ENCODE results near the gene TBC1D22A.

The TBC1D22A gene

DNA sequence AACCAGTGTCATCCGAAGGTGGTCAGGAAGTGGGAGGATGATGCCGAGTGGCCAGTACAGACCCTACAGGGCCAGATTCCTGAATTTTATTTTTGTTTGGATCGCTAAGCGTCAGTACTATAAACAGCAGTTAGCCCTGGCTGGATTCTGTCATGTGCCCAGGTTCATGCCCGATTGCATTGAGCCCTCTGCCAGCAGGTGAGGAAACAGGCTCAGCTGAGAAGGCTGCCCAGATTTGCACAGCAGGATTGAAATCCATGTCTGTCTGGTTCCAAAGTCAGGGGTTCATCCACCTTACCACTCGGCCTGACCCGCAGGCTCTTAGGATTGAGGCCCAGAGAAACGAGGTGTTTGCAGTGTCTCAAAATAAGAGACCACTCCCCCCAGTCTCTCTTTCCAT lies 9.1 kb upstream of the TBC1D22A start:
- DNase-seq: no peak

DNA sequence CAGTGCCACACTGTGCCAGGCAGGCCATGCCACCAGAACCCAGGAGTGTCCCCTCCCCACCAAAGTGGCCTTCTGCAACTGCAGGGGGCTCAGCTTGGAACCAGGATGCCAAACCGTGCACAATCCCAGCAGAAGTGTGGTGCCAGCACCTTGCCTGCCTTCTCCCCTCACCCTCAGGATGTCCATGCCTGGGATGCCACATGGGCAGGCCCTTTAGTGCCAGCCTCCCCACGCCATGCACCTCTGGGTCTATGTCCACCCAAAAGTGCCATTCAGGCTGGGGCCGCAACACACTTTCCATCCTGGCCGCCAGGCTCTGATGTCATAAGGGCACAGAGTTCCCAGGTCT lies 8.7 kb upstream of the TBC1D22A start:
- no peak for DNase-seq

DNA sequence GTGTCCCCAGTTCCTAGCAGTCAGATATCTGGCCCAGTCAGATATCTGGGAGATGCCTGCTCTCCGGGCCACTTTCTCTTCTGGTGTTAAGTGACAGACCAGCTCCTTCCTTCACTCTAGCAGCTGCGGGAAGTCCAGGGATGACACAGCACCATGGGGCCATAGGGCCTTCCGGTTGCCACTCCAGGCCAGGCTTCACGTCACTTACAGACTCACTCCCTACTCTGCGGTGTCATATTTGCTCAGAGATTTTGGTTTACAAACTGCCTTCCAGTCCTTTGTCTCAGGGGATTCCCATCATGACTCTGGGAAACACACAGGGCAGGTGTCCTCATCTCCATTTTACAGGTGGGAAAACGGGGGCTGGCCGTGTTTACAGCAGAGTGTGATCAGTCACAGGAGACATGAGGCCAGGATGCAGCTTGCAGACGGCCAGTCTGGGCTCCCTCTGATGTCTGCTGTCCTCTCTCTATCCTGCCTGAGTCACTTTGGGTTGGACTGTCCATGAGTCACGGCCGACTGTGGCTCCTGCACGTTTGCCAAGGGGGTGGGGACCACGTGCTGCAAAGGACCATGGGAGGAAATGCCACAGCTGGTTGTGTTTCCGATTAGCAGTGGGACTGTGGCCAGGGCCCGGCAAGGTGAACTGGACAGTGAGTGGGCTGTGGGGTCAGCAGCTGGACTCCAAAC lies 8.2 kb upstream of the TBC1D22A start:
- peak; percentile 98 for DNase-seq

DNA sequence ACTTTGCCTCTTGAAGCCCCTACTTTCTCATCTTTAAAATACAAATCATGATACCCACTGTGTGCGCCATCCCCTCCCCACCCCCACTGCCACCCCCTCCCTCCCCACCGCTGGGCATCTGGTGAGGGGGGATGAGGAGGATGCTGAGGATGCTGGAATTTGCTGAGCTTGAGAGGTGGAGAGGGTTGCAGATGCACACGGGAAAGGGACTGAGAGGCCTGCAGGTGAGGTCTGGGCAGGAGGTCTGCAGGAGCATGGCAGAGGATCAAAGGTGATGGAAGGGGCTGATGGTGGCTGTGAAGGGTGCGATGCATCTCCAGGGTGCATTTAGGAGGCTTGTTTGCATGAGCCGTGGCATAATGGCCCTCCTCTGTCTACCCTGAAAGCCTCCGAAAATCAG lies 7.6 kb upstream of the TBC1D22A start:
- DNase-seq: no peak

DNA sequence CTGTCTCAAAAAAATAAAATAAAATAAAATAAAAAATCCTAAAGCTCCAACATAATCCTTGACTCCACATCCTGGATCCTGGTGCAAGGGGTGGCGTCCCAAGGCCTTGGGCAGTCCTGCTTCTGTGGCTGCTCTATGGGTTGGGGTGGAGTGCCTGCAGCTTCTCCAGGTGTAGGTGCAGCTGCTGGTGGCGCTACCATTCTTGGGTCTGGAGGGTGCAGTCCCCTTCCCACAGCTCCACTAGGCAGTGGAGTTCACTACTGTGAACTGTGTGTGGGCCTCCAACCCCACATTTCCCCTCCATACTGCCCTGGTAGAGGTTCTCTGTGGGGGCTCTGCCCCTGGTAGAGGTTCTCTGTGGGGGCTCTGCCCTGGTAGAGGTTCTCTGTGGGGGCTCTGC lies 6.9 kb upstream of the TBC1D22A start:
- DNase-seq: no peak

DNA sequence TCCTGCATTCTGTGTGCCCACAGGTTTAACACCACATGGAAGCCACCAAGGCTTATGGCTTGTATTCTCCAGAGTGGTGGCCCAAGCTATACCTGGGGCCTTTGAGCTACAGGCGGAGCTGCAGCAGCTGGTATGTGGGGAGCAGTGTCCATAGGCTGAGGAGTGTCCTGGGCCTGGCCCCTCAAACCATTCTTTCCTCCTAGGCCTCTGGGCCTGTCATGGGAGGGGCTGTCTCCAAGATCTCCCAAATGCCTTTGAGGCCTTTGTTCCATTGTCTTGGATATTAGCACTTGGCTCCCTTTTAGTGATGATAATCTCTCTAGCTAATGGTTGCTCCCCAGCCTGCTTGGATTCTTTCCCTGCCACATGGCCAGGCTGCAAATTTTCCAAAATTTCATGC lies 6.4 kb upstream of the TBC1D22A start:
- no peak for DNase-seq

DNA sequence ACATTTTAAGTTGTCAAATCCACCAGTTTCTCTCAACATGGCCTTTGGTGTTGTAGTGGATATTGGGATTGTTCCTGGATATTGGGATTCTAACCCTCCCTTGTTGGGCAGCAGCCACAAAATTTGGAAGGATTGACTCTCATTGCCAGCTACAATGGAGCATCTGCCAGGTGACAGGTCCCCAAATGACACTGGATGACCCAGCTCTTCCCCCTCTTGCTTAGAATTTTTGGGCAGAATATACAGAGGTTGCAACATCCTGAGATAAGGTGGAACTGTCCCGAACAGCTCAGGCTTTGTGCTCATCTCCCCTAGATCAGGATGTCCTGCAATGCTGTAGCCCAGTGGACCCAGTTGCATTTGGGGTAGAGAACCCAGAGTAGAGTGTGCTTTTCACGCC lies 5.3 kb upstream of the TBC1D22A start:
- no peak for DNase-seq

DNA sequence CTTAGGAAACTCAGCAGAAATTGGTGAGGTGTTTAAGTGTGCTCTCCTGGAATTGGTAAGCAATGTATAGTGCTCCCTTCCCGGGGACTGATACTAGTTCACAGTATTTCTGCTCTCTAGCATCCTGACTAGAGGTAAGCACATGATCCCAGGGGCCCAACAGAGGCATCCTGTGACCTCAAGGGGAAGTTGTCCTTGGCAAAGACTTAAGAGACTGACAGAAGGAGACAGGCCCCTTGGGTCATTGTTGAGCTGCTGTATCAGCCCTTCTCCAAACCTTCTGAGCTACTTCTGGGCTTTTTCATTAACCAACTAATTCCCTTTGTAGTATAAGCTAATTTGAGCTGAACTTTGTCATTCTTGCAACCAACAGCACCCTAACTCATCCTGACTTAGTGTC lies 4.3 kb upstream of the TBC1D22A start:
- DNase-seq: no peak

DNA sequence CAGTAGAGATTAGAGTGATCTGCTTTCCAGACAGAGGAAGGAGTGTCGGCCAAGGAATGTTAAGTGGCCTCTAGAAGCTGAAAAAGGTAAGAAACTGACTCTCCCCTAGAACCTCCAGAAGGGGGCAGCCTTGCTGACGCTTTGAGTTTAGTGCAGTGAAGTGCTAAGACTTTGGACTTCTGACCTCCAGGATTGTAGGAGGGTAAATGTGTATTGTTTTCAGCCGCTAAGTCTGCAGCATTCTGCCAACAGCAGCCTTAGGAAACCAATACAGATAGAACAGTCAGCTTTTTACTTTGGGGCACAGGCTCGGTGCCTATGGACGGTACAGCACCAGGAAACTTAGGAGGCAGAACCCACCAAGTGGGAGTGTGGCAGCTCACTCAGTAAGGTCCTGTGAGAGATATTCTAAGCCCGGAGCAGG lies 3.6 kb upstream of the TBC1D22A start:
- DNase-seq: peak; percentile 48

DNA sequence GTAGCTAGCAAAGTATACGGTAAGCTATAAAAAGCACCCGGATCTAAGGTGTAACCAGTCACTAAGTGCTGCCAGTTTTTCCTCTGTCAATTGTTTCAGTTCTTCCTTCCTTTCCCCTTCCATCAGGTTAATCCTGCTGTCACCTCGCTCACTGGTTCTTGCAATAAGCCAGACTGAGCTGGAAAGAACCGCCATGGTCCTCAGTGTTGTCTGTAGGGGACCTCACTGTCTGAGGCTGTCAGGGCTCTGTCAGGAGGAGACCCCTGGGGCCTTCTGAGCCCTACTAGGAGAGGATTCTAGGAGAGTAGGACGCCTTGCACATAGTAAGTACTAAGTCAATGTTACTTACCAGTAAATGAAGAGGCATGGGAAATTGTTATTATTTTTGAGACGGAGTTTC lies 1.4 kb upstream of the TBC1D22A start:
- no peak for DNase-seq

DNA sequence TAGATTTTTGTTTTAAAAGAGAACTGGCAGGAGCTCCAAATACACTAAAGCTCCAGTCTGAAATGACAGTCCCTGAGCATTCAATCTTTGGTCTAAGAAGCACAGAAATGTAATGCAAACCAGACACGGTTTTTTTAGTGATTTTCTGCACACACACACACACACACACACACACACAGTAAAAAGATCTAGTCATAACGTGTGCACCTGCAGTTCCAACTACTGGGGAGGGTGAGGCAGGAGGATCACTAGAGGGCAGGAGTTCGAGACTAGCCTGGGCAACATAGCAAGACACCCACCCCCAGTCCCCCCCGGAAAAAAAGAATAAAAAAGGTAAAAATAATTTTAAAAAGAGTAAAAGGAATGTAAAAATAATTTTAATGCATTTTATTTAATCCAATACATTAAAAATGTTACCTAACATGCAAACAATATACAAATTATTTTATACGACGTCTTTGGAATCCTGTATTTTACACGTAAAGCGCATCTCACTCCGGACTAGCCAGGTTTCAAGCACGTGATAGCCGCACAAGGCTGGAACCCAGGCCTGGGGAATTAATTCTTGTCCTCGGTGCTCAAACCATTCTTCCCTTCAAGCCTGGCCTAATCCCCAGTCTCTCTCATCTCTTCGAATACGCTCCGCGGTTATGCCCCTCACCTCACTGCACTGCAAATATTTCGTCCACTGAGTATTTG lies 762 bp upstream of the TBC1D22A start:
- no peak for DNase-seq

DNA sequence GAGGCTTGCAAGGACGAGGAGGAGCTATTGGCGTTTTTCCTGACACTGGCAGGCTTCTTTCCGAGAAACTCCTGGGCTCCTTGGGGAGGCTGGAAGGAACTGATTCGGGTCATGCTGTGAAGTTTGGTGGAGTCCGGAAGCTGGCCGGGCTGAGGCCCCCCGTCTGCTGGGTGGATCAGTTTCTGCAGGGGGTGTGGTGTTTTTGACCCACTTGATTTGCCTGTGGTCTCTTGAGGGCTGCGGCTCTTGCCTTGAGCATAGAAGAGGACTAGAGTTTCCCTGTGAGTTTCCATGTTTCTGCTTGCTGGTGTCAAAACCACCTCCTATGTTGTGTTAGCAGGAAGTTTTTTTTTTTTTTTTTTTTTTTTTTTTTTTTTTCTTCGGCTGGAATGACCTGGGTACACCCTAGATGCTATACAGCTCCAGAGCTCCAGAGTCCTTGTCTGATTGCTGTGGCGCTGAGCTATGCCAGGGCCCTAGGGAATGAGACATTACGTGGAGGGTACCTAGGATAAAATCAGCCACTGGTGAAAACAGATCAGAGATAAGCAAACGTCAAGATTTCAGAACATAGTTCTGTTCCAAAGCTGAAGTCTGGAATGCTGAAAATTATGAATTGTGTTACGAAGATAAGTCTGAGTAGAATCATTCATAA lies 728 bp downstream of the TBC1D22A start:
- no peak for DNase-seq

DNA sequence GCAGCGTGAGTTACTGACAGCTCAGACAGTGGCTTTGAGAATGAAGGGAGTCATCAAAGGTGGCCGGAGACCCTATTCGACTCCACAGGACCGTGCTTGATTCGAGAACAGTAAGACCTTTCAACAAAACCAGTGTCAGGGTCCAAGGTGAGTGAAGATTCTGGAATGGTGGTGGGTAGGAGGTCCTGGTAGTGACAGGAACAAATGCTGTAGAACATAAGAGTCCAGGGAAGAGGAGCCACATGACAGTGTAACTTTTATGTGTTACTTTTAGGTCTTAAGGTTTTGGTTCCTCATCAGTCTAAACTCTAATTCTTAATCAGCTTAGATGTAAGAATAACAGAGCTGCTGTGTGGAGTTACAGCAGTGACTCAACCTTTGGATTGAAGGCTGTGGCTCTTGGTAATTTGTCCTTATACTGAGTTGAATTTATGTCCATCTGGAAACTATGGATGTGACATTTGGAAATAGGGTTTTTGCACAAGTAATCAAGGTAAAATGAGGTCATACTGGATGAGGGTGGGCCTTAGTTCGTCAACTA lies 1.8 kb downstream of the TBC1D22A start:
- no peak for DNase-seq

DNA sequence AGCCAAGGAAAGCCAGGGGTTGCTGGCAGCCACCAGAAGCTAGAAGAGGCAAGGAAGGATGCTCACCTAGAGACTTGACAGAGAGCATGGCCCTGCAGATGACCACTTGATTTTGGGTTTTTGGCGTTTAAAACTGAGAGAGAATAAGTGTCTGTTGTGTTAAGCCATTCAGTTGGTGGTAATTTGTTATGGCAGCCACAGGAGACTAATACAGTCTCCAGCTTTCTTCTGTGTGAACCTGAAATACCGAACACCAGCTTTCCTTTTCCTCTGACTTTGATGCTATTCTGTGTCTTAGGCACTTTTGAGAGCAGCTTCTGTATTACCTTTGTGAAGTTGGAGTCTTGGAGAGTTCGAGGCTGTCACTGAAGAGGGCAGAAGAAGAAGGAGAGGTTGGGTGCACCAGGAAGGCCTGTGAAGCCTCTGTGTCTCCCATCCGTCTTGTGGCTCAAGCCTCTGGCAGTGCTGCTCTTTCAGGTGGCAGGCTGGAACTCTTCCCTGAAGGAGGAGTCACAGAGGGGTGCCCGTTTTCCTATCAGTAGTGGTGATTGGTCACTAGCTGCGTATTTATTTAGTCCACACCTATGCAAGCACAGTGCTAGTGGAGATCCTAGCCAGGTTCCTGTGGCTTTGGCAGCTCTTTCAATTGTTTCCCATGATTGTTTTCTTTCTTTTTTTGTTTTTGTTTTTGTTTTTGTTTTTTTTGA lies 2.5 kb downstream of the TBC1D22A start:
- no peak for DNase-seq

DNA sequence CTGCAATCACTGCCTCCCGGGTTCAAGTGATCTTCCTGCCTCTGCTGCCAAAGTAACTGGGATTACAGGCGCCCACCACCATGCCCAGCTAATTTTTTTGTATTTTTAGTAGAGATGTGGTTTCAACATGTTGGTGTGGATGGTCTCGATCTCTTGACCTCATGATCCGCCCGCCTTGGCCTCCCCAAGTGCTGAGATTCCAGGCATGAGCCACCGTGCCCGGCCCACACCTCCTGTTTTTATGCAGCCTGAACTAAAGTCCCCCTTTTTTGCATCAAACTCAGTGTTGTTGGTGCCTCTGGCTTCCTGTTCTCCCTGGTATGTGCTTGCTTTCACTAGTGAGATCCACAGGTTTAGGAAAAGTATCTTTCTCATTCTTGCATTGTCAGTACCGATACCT lies 4.2 kb downstream of the TBC1D22A start:
- no peak for DNase-seq

DNA sequence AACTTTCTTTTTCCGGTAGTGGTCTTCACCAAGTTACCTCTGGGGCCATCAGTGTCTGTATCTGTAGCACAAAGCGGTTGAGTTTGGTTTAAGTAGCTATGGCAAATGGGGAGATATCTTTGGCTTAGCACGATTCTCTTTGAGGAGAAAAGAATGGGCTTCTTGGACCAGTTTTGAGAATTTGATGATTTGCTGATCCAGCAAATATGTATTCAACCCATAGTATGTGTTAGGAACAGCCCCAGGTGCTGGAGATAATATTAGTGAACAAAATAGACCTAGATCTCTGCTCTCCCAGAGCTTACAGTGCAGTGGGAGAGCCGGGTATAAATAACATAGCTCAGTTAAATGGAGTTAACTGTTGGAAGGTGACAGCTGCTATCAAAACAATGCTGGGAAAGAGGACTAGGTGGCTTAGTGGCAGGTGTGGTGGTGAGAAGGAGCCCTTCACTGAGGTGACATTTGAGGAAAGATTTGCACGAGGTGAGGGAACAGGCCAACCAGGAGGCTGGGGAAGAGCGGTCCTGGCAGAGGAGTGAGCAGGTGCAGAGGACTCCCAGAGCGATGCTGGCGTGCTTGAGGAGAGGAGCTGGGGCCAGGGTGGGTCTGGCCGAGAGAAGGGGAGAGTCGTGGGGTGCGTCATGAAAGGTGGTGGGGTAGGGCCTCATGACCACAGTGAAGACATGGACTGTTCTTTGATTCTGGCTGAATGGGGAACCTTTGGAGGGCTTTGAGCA lies 5.0 kb downstream of the TBC1D22A start:
- DNase-seq: no peak

DNA sequence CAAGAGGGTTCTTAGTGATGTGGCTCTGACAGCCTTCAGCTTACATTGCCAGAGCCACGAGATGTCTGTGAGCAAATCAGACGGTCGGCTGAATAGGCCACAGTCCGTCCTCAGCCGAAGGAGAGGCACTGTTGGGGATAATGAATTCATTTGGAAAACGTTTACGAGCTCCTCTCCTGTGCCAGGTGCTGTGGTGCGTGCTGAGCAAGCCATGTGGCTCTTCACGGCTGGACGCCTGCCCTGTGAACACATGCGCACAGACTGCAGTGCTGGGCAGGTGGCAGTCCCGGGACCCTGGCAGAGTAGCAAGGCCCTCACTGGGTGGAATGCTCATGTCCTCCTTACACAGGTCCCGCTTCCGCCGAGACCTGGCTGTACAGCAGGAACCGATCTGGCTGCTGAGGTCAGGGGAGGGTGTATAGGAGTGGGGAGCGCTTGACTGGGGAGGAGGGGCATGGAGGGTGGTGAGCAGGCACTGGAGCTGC lies 6.8 kb downstream of the TBC1D22A start:
- no peak for DNase-seq

DNA sequence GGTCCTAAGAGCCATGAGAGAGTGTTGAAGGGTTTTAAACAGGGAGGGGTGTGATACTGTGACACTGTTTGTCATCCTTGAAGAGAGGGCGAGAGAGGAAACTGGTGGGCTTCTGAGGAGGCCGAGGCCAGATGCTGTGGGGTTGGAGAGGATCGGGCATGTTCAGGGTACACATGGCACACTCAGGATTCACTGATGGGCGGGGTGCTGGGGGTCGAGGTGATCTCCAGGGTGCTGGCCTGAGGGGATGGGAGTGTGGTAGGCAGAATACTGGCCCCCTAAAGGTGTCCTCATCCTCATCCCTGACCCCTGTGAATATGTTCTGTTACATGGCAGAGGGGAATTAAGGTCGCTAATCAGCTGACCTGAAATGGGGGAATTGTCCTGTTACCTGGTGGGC lies 7.3 kb downstream of the TBC1D22A start:
- no peak for DNase-seq

DNA sequence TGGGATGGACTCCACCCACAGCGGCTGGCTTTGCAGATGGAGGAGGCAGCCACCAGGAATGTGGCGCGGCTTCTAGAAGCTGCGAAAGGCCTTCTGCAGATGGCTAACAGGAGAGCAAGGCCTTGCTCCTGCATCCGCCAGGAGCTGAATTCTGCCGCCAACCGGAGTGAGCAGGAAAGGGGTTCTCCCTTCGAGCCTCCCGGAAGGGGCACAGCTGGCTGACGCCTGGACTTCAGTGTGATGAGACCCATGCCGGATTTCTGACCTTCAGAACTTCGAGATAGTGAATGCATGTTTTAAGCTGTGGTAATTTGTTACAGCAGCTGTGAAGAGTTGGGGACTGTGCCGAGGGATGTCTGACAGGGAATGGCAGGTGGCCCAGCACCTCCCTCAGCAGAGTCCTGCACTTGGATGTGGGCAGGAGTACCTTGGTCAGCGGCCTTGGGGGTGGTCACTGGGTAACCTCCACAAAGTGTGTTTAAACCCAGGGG lies 7.7 kb downstream of the TBC1D22A start:
- DNase-seq: no peak

DNA sequence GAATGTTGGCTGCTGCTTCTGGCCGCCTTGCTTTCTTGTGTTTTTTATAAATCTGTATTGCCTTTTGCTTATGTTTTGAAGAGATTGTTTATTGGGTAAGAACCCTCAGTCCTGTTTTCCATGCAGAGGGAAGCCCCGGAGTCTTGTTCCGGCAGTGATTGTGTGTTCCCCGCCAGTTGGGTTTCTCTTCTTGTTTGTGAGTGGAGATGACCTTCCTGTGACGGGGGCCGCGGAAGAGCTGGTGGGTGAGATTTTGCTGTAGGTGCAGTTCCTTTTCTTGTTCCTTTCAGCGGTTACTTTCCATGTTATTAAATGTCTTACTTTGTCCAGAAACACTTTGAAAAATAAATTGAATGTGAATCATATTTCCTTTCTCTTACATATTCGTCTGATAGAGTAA lies 8.3 kb downstream of the TBC1D22A start:
- no peak for DNase-seq

DNA sequence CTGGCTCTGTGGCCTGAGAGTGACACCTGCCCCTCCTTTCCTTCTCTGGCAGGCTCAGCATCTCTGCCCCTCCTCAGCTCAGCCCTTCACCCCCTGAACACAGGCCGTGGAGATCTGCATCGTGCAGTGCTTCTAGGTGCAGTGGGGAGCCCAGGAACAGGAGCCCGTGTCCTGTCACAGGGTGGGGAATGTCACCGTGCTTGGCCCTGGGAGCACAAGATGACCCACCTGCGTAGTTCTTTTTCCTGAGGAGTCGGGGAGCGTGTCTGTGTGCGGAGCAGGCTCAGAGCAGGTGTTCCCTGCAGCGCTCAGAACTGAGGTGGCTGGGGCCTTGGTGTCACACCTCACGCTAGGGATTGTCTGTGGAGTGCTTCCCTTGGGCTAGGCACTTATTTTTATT lies 10.6 kb downstream of the TBC1D22A start:
- DNase-seq: no peak
